Stimulated activated CD4-positive, alpha-beta T cell treated with anti-CD3 and anti-CD28 coated beads, TNF-alpha, amount 100 ng/mL, for 48 hours (primary cell): ENCODE measurements around the gene BEST3.
"Not testable (repeated sequence)": the region's sequence is repeated elsewhere in the genome, so short reads cannot be mapped to it uniquely, and the experiment has no call there.

Source experiments
- DNase-seq, 3 donors: peaks; one replicate each; pipeline ENCODE4 v3.0.0-alpha.2; 2020; ENCODE audit warnings: low read depth in 3 of 3

Gene BEST3

GRCh38 chr12:69688021-69688420, 11.1 kb downstream of the BEST3 start:
- DNase-seq: no peak

GRCh38 chr12:69687390-69687789, 11.7 kb downstream of the BEST3 start:
- DNase-seq: no peak

GRCh38 chr12:69686731-69687130, 12.4 kb downstream of the BEST3 start:
- DNase-seq: no peak

GRCh38 chr12:69685810-69686209, 13.3 kb downstream of the BEST3 start:
- no peak for DNase-seq

- no peak for DNase-seq
Observed at GRCh38 chr12:69684466-69684865, 14.6 kb downstream of the BEST3 start.

GRCh38 chr12:69682110-69682755, 16.9 kb downstream of the BEST3 start:
- no peak for DNase-seq

- DNase-seq: no peak
Observed at GRCh38 chr12:69679119-69679518, 20.0 kb downstream of the BEST3 start.

- DNase-seq: no peak
Observed at GRCh38 chr12:69676257-69677012, 22.7 kb downstream of the BEST3 start.

GRCh38 chr12:69672195-69672594, 26.9 kb downstream of the BEST3 start:
- DNase-seq: no peak

GRCh38 chr12:69671597-69671996, 27.5 kb downstream of the BEST3 start:
- no peak for DNase-seq

GRCh38 chr12:69666798-69667197, 32.3 kb downstream of the BEST3 start:
- no peak for DNase-seq

- not testable (repeated sequence) for DNase-seq
Observed at GRCh38 chr12:69664930-69665377, 34.1 kb downstream of the BEST3 start.

- no peak for DNase-seq
Observed at GRCh38 chr12:69663726-69664125, 35.4 kb downstream of the BEST3 start.

GRCh38 chr12:69662764-69663163, 36.3 kb downstream of the BEST3 start:
- no peak for DNase-seq

GRCh38 chr12:69661386-69661785, 37.7 kb downstream of the BEST3 start:
- no peak for DNase-seq

GRCh38 chr12:69660164-69660863, 38.8 kb downstream of the BEST3 start:
- no peak for DNase-seq

- no peak for DNase-seq
Observed at GRCh38 chr12:69658203-69658602, 40.9 kb downstream of the BEST3 start.

GRCh38 chr12:69657376-69658137, 41.5 kb downstream of the BEST3 start:
- no peak for DNase-seq

- DNase-seq: no peak
Observed at GRCh38 chr12:69655616-69656340, 43.3 kb downstream of the BEST3 start.

GRCh38 chr12:69653703-69654102, 45.4 kb downstream of the BEST3 start:
- DNase-seq: no peak

- no peak for DNase-seq
Observed at GRCh38 chr12:69651922-69652321, 47.2 kb downstream of the BEST3 start.
